G401 (cell line): ENCODE measurements around the gene KATNAL1. TPM values are rescaled to one million over a fixed set of nuclear protein-coding genes. Genes with fewer than 3 reads are reported as not detected.

Experiments
- DNase-seq: peaks from one replicate; pipeline ENCODE4 v3.0.0-alpha.2; 2015; ENCODE audit warnings: low spot score
- in situ Hi-C: cut with HindIII; loops from 2 replicates; pipeline ENCODE4 v1.10.0; 2016; ENCODE audit warnings: low sequenced_read_pairs, mixed read lengths
- total RNA-seq: library from RNA; depleted of rRNA; stranded (reverse); fragments of >200 nt; shearing (Covaris generic); gene quantifications from 2 replicates; pipeline ENCODE4 v1.2.3, GENCODE V29; 2014; rRNA removed

Gene KATNAL1
- total RNA-seq: 3.0 and 8.5 TPM in 2 replicates

DNA sequence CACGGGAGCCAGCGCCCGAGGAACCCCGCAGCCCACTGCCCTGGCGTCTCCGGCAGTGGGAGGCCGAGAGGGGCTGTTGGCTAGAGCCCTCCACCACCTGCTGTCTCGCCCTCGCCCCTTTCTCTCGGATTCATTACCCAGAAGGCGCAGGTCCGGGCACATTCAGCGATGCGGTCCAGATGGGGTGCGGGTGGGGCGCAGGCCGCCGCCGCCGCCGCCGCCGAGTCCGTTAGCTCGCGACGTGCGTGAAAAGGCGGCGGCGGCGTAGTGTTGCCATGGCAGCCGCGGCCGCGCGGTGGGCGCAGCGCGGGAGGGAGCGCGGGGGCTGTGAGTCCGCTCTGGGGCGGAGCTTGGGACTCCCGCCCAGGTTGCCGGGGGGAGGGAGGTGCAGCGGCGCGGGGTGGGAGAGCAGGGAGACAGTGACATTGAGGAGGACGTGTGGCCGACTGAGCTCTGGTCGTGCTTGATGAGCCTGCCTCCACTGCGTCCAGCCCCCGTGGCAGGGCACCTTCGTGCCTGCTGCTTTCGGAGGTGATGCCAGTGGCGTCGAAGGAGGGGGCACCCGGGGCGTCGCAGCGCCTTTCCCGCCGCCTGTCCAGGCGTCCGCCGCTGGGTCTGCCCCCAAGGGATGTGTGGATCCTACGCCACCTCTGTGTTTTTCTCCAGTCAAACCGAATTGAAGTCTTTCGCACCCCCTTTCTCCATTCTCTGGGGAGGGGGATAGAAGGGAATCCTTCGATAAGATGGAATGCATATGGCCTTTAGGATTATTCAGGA is at the start of gene KATNAL1:
KATNAL1 (minus strand) TSS at position 358 of the 777 bp plus-strand sequence. CDS start 23,774 bp downstream, outside the sequence.
- DNase-seq: peak; percentile 93
- in situ Hi-C loops: no loop called here

- no peak for DNase-seq
- in situ Hi-C loops: no loop called here
These were observed 48.5 kb upstream of the KATNAL1 start for GRCh38 chr13:30355839-30356238.

GRCh38 chr13:30355384-30355699 is 48.0 kb upstream of the KATNAL1 start:
- no peak for DNase-seq
- in situ Hi-C loops: no loop called here

DNA sequence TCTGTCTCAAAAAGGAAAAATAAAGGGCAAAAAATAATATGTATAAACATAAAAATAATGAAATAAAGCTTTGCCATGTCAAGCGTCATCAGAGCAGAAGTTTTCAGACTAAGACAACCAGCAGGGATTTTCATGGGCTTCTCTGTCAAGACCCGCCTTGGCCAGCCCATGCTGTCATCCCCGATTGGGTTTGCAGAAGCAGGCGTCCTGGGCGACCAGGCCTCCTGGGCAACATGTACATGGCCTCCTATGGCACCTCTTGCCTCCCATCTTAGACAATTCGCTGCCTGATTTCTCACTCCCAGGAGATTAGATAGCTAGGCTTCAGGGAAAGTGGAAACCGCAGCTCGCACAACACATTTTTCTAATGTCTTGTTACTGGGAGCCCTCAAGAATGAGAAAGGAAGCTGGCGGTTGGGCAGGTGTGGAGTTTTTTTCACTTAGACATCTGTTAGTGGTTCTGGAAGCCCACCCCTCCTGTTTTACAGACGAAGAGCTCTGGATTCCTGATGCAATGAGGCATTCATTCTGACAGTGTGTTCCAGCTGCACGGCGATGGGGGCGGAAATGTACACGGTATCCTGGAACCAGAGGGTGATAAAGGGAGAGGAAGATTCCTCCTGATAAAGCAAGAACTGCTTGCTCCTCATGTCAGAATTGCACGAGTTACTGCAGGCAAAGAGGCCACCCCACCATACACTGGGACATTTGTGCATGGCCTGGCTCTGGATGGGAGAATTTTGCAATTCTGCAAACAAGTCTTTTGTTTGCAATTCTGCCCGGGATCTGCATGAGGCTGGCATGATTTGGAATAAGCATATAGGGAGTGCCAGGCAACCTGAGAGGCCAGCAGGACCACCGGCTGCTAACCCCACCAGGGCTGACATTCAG is 47.4 kb upstream of the KATNAL1 start:
- in situ Hi-C loops: no loop called here
- DNase-seq: no peak

GRCh38 chr13:30353471-30354215 is 46.3 kb upstream of the KATNAL1 start:
- in situ Hi-C loops: no loop called here
- DNase-seq: no peak

- DNase-seq: no peak
- in situ Hi-C loops: no loop called here
These were observed 45.7 kb upstream of the KATNAL1 start for GRCh38 chr13:30353060-30353459.

GRCh38 chr13:30352121-30352520 is 44.8 kb upstream of the KATNAL1 start:
- DNase-seq: no peak
- in situ Hi-C loops: no loop called here

DNA sequence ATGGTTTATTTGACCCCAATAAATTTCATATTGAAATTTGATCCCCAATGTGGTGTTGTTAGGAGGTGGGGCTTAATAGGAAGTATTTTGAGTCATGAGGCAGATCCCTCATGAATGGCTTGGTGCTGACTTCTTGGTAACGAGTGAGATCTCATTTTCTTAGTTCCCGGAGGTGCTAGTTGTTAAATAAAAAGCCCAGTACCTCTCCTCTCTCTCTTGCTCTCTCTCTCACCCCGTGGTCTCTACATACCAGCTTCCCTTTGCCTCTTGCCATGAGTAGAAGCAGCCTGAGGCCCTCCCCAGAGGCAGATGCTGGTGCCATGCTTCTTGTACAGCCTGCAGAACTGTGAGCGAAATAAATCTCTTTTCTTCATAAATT is 39.4 kb upstream of the KATNAL1 start:
- in situ Hi-C loops: loop anchor here (25.0 kb wide), 1 partner anchor 209 kb away; no protein-coding TSS in a partner anchor
- no peak for DNase-seq

DNA sequence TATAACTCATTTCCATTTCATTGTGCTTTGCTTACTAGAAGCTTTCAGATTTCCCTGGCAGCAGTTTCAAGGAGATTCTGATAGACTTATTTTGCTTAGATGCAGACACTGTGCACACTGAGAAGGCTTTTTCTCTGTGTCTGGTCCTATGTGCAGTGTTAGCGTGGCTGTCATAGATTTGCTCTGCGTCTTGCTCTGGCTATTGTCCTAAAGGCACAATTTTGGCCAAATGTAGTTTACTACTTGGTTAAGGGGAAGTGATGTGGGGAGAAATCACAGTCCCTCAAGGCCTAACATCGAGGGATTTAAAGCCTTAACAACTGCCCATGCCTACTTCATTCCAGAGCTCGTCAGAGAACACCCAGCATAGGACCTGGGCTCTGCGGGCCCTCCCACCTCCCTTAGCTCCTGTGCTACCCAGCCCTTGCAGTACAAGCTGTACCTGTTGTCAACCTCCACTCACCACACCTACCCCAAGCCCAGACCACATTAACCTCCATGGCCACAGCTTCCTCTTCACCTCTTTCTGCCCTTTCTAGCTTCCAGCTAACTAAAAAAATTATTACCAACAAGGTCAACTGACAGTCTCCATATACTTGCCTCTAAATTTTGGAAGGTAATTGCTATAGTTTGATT is 38.9 kb upstream of the KATNAL1 start:
- DNase-seq: no peak
- in situ Hi-C loops: loop anchor here (25.0 kb wide), 1 partner anchor 209 kb away; no protein-coding TSS in a partner anchor

DNA sequence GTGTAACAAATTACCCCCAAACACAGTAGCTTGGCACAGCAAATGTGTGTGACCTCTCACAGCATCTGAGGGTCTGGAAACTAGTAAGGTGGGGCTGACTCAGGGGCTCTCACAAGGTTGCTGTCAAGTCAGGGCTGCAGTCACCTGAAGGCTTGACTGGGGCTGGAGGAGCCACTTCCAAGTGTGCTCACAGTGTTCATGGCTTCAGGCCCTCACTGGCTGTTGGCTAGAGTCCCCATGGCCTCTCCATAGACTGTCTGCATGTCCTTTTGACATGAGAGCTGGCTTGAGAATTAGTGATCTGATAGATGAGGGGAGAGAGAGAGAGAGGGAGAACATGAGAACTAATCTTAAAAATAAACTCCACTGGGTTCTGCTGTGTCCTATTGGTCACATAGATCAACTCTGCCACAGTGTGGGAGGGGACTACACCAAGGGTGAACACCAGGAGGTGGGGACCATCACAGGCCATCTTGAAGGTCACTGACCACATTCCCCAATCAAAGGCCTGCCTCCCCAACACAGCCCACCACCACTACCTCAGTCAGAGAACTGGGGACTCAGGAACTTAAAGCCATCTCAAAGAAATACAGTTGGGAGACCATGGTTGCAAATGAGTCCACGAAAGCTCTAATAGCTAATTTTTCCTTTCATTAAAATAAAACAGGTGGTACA is 38.2 kb upstream of the KATNAL1 start:
- in situ Hi-C loops: loop anchor here (25.0 kb wide), 1 partner anchor 208 kb away; no protein-coding TSS in a partner anchor
- DNase-seq: no peak

DNA sequence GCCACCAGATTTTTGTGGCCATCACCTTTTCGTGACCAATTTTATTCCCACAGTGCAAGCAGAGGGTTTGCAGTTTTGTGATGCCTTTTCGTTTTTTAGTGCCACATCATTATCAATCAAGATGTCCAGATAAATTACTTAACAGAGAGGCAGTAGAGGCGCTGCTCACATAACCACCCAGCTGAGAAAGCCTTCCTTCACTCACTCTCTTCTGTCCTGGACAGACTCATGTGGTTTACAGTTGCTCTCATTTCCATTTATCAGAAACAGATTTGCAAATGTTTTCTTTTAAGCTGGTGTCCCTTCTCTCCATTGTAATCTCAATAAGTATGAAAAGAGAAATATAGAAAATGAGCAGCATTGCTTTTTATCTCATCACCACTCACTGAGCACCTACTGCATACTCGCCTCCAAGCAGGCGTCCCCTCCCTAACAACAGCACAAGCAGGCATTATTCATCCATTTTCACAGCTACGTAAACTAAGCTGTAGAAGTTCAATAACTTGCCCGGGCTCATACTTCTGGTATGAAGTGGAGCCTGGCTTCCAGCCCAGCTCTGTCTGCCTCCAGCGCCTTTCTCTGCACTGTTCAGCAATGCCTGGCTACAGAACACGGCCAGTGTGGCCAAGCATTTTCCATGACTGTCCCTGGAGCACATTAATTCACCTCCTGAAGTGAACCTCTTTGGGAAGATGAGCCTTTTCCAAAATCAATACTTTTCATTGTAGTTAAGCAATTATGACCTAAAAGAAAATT is 34.6 kb upstream of the KATNAL1 start:
- DNase-seq: peak; percentile 32
- in situ Hi-C loops: loop anchor here (25.0 kb wide), 1 partner anchor 205 kb away; no protein-coding TSS in a partner anchor

- in situ Hi-C loops: loop anchor here (25.0 kb wide), 1 partner anchor 203 kb away; no protein-coding TSS in a partner anchor
- peak; percentile 33 for DNase-seq
These were observed 33.2 kb upstream of the KATNAL1 start for GRCh38 chr13:30340331-30341250.

- DNase-seq: peak; percentile 10
- in situ Hi-C loops: loop anchor here (25.0 kb wide), 1 partner anchor 203 kb away; no protein-coding TSS in a partner anchor
These were observed 32.5 kb upstream of the KATNAL1 start for GRCh38 chr13:30339738-30340330.

GRCh38 chr13:30338952-30339351 is 31.6 kb upstream of the KATNAL1 start:
- in situ Hi-C loops: loop anchor here (25.0 kb wide), 1 partner anchor 202 kb away; no protein-coding TSS in a partner anchor
- no peak for DNase-seq

GRCh38 chr13:30338331-30338851 is 31.0 kb upstream of the KATNAL1 start:
- DNase-seq: no peak
- in situ Hi-C loops: loop anchor here (25.0 kb wide), 1 partner anchor 201 kb away; no protein-coding TSS in a partner anchor
